HG03025 (cell line): ENCODE data around the gene OTOG.

Experiments
- ATAC-seq: cut with Tn5 transposase; IDR thresholded peaks from one replicate; pipeline ENCODE4 v1.9.1; 2021; ENCODE audit warnings: mild to moderate bottlenecking, moderate library complexity; ENCODE audit not compliant: unreplicated experiment, low FRiP score

Gene OTOG

DNA sequence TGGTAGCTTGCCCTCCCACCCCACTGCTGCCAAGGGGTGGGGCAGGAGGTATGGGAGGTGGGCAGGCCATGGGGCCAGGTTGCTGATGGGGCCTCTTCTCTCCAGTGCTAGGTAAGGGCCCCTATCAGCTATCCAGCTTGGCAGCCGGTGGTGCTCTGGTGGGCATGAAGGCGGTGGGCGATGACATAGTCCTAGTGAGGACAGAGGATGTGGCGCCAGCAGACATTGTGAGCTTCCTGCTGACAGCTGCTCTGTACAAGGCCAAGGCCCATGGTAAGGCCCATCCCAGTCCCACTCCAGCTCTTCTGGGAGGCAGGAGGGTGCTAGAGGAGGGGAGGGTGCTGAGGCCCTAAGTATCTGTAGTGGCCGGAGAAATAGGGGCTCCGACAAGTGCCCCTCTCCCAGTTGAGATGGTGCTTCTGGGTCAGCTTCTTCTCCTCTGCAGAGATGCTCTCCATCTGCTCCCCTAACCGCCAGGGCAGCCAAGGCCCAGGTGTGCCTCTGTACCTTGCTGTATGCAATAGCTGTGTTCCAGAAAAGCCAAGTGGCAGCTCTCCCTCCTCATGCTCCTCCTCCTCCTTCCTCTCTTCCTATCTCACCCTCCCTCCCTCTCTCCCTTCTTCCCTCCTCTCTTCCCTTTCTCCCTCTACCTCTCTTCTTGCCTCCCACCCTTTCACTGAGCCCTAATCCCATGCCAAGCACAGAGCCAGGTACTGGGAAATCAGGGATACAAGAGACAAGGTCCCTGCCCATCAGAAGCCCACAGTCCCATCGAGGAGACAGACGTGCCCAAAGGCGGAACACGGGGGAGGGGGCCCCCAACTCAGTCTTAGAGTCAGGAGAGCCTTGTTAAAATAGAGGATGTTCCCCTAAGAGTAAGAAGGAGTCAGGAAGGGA is 55.3 kb downstream of the OTOG start:
- no peak for ATAC-seq

DNA sequence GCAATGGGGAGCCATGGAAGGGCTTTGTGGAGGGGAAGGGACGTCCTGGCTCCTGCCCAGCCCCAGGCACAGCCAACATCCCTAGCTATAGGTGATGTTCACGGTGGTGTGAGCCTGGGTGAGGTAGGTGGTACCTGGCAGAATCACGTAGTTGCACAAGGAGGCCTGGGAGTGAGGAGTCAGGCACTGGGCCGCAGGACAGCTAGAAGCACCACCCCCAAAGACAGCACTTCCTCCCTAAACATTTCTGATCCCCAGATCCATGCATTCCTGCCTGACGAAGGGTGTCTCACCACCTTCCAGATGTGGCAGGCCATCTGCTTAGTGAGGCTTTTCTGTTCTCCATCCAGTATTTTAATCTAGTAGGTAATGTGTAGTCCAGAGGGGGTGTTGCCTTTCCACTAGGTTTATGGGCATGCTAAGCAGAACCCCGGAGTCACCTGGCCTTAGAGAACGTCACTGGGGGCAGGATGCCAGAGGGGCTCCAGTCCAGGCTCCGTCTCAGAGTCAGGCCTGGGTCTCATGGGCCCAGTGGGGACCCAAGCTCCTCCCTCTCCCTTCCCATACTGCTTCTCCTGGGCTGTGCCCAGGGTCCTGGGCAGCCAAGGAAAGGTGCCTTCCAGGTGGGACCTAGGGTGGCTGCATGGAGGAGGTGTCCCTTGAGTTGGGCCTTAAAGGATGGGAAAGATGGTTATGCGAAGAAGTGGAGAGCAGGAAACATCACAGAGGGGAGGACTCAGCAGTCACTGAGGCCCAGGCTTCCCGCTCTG is 56.2 kb downstream of the OTOG start:
- ATAC-seq = no peak

DNA sequence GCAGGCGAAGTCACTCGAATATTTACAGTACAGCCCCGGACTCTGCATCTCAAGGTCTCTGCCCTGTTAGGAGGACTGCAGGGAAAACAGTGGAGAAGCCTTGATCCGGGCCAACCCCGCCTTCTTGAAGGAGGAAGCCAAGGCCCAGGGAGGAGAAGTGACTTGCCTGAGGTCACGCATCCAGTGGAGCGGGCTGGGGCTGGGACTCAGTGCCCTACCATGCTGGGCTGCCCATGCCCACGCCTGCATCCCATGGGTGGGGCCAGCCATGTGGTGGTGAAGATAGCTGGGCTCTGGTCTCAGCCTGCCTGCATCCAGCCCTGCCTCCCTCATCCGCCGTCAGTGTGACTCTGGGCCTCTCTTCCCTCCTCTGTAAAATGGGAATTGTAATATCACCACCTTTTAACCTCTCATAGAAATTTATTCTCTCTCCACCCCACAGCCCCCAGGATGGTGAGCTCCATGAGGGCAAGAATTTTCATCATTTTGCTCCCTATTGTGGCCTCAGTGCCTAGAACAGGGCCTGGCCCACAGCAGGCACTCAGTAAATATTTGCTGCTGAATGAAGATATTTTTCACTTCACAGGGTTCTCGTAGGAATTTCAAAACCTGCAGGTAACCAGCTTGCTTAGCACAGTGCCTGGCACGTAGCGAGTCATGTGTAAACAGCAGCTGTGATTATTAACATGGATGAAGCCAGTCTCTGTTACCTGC is 57.3 kb downstream of the OTOG start:
- no peak for ATAC-seq

DNA sequence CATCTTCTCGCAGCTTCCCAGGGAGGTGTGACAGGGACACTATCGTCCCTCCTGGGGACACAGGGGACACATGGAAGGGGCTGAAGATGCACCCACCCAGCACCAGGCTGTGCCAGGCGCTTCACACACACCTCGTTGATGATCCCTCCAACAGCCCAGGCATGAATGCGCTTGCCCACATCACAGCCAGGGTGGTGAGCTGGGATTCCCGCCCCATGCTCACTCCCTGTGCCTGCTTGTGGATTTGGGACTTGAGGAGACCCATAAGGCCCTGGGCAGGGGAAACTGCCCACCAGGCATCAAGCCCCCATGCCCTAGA is 57.8 kb downstream of the OTOG start:
- ATAC-seq = no peak

DNA sequence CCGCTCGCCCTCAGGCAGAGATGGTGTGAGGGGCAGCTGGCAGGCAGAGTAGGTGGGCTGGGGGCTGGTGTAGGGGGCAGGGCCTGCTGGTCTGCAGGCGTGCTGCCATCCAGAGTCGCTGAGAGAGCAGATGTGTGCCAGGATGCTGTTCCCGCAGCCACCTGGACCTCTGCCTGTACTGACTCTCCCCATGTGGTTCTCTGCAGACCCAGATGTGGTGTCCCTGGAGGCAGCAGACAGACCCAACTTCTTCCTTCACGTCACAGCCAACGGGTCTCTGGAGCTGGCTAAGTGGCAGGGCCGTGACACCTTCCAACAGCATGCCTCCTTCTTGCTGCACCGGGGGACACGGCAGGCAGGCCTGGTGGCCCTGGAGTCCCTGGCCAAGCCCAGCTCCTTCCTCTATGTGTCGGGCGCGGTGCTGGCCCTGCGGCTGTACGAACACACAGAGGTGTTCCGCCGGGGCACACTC is 58.6 kb downstream of the OTOG start:
- ATAC-seq = no peak

DNA sequence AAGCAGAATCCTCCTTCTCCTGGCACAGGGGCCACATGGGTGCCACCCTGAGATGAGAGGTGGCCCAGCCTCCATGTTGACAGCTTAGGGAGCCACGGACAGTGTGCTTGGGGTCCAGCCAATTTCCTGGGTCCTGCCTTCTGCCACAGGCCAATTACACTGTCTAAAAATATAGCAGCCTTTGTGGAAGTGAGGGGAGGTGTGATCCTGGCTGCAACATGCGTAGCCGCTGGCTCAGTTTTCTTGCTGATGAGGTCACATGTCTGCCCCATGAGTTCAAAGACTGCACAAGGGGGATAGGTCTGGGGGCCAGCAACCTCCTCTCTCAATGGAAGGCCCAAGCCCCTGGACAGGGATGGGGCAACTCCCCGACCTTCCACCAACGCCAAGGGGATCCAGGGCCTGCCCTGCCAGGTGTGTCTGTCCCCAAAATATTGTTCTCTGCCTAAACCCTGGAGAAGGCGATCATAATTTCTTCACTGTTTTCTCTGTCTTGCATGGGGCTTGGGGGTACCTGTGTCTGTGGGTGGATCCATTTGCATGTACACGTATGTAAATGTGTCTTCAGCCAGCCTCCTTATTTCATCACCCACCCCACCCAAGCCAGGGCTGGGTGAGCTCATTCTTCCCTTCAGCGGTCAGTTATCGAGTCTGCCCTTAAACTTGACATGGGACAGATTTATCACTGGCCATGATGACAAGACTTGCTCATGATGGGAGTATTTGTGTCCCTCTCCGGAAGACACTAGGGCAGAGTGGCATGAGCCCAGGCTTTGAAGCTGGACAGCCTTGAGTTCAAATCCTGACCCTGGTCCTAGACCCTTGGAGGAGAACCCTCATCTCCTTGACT is 59.4 kb downstream of the OTOG start:
- ATAC-seq = no peak

DNA sequence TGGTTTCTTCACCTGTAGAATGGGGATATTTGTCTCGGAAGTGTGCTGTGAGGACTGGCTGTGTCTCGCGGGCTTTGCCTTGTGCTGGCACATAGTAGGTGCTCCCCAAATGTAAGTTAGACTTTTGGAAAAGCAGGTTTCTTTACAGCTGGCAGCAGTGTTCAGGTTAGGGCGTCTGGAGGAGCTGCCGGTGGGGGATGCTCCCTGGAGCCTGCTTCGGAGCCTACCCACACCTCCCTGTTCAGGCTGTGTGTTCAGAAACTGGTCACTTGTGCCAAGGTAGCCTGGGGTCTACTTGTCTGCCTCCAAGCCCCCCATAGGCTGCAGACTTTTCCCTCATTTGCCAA is 60.0 kb downstream of the OTOG start:
- ATAC-seq = no peak

DNA sequence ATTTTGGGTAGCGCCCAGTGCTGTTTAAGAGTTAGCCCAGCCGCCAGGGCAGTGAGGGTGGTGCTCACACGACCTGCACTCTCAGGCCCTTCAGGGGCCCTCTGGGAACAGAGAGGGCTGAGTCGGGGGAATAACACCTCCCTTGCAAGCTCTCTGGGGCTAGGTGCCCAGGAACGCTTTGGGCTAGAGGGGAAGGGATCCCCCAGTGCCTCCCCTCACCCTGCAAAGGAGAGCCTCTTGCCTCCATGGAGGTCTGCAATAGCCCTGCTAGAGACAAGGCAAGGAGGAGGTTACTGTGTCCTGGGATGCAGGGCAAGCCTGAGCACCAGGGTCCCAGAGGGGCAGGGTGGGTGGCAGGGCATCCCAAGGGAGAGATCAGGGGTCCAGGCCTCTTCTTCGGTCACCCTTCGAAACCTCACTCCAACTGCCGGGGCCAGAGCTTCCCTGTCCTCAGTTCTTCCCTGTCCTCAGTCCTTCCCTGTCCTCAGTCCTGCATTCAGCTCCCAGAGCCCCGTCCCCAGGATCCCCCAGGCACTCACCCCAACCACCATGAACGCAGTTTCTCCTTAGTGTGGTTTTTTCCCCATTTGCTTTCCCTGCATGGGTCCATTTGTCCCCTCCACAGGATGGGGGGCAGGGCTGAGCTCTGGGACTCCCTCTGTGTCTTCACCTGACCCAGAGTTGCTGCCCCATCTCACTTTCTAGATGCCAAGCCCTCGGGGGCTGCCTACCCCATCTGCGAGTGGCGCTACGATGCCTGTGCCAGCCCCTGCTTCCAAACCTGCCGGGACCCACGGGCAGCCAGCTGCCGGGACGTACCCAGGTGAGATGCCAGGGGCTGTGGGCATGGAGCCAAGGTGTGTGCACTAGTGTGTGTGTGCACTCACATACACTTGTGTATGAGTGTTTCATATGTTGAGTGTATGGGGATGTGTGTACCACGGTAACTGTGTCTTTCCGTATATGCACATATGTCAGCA is 60.8 kb downstream of the OTOG start:
- no peak for ATAC-seq

DNA sequence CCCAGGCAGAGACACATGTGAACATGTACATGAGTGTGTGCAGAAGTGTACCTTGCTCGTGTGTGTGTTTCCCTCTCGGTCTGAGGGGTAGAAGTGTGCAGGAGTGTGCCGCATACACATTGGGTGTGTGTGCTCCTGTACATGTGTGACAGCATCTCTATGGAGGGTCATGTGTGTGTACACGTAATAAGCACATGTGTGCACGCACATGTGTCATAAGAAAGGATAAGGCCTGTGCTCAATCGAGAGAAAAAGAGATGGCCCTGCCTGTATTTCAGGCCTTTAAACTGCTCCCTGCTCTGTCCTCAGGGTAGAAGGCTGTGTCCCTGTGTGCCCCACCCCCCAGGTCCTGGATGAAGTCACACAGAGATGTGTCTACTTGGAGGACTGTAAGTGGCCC is 61.8 kb downstream of the OTOG start:
- no peak for ATAC-seq

DNA sequence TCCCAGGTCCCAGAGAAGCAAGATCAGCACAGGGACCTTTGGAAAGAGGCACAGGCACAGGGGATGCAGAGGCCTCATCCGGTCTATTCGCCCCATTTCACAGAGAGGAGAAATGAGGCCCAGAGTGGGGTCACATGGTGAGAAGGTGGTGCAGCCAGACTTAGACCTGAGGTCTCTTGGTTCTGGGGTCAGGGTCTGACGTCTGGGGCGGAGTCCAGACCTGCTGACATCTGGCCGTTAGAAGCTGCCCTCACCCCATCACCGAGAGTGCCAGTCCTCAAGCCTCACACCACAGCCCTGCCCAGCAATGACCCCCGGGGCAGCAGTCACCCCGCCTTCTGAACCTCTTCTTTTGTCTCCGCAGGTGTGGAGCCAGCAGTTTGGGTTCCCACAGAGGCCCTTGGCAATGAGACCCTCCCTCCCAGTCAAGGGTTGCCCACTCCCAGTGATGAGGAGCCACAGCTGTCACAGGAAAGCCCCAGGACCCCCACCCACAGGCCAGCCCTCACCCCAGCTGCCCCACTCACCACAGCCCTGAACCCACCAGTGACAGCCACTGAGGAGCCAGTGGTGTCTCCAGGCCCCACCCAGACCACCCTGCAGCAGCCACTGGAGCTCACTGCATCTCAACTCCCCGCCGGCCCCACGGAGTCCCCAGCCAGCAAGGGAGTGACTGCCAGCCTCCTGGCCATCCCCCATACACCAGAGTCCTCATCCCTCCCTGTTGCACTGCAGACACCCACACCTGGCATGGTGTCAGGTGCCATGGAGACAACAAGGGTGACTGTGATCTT is 62.4 kb downstream of the OTOG start:
- no peak for ATAC-seq

DNA sequence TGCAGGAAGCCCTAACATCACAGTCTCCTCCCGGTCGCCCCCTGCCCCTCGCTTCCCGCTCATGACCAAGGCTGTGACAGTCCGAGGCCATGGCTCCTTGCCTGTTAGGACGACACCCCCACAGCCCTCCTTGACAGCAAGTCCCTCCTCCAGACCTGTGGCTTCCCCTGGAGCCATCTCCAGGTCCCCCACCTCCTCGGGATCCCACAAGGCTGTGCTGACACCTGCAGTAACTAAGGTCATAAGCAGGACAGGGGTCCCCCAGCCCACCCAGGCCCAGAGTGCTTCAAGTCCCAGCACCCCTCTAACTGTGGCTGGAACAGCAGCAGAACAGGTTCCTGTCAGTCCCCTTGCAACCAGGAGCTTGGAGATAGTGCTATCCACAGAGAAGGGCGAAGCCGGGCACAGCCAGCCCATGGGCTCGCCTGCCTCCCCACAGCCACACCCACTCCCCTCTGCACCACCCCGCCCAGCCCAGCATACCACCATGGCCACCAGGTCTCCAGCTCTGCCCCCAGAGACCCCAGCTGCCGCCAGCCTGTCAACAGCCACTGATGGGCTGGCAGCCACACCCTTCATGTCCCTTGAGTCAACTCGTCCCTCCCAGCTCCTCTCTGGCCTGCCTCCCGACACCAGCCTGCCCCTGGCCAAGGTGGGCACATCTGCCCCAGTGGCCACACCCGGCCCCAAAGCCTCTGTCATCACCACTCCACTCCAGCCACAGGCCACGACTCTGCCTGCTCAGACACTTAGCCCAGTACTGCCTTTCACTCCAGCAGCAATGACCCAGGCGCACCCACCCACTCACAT is 63.2 kb downstream of the OTOG start:
- ATAC-seq = no peak

DNA sequence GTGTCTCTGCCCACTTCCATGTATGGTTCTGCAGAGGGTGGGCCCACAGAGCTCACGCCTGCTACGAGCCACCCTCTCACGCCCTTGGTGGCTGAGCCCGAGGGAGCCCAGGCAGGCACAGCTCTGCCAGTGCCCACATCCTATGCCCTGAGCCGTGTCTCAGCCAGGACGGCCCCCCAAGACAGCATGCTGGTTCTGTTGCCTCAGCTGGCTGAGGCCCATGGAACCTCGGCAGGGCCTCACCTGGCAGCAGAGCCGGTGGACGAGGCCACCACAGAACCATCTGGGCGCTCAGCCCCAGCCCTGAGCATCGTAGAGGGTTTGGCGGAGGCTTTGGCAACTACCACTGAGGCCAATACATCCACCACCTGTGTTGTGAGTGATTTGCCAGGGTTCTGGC is 64.0 kb downstream of the OTOG start:
- ATAC-seq = no peak

DNA sequence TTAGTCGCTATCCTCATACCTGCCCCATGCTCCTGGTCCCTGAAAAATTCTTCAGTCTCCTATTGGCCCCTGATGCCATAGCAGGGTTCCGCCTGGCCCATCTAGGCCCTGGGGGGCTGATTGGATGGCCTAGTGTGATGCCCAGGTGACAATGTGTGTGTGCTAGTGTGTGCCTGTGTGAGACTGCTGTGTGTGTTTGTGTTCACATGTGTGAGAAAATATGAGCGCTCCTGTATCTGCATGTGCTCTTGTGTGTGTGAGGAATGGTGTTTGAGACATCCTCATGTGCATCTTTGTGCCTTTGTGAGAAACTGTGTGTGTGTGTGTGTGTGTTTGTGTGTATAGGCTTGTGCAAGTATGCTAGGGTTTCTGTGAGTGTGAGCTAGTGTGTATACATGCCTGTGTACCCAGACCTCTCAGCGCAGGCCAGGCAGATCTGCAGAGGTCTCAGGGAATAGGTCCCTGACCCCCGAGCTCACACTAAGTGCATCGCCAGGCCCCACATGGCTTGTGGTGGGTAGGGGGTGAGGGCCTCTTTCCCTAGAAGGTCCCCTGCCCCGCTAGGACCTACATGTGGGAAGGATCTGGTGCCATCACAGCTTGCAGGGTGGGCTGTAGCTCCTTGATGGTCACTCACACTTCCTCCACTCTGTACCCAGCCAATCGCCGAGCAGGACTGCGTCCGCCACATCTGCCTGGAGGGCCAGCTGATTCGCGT is 64.6 kb downstream of the OTOG start:
- ATAC-seq = no peak

DNA sequence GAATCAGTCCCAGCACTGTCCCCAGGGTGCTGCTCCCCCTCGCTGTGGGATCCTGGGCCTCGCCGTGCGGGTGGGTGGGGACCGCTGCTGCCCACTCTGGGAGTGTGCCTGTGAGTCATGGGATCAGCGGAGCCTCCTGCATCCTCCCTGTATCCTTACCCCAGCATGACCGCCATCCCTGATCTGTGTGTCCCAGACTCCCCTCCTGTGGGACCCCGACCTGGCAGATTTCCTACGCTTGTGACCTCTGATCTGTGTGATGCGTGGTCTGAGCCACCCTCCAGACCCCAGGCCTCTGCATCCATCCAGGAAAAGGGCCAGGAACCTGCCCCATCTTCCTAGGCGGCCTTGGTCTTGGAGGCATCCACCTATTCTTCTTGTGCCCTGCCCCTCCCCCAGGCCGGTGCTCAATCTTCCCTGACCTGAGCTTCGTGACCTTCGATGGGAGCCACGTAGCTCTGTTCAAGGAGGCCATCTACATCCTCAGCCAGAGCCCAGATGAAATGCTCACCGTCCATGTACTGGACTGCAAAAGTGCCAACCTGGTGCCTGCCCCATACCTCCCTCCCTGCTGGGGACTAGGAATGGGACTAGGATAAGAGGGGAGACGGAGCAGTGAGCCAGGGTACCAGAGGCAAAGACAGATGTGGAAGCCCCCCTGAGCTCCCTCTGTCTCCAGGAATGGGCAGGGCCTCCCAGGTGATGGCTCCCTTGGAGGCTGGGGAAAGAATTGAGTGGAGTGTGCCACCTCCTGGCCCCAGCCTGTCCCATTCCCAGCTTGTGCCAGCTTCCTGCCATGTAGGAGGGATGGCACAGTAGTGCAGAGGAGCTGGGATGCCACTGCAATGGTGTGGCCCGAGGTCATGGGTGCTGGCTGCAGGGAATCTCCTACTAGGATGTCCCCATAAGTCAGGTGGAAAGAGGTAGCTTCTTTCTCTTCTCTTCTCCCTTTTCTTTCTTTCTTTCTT is 65.4 kb downstream of the OTOG start:
- ATAC-seq = no peak

DNA sequence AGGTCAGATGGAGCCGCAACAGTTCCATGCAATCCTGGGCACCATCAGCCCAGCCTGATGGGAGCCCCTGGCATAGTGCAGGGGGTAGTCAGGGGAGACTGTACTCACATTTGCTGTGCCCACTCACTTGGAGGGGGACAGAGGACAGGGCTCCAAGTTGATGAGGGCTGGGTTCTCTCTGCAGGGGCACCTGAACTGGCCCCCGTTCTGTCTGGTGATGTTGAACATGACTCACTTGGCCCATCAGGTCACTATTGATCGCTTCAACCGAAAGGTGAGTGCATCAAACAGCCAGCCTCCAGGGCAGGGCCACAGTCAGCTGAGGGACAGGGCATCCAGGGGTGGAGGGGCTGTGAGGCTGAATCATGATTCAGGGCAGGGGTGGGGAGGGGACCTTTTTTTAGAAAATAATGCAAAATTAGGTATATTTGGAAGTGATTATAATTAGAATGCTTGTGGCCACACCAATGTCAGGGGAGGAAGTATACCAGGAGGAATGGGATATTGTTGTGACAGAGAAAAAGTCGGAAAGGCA is 66.4 kb downstream of the OTOG start:
- ATAC-seq = no peak

DNA sequence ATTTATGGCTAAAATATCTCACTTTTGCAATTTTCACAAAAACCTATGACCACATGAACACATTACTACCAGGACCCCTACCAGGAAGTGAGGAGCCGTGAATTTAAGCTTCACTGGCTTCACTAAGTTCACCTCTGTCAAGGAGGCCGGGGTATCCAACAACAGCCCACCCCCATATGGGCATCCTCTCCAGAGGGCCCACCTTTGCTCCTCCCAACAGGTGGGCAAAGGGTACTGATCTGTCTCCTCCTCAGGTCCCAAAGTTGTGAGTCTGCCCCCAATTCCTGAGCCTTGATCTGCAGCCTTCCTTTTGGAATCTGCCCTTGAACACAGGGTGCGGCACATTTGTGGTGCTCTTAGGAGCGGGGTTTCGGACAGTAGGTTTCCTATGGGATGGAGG is 66.9 kb downstream of the OTOG start:
- ATAC-seq = no peak
